NCI-H345 (cell line): Measurements from ENCODE around the gene RAB40AL.

Experiments used
- DNase-seq: peaks from one replicate; lab custom pipeline; 2025; lab: John Stamatoyannopoulos, UW

The RAB40AL gene

GRCh38 chrX:102983205-102983604 is 46.1 kb downstream of the RAB40AL start:
- no peak for DNase-seq

- no peak for DNase-seq
Measured at GRCh38 chrX:102985192-102985591, 48.1 kb downstream of the RAB40AL start.
